Right lobe of liver (tissue), 4 donors: Measurements from ENCODE around the gene MYNN.

Source experiments
- CTCF ChIP-seq, 4 donors: fragments of 200-600 bp in 3 of 4; fragments of 450-650 bp in 1 of 4; IDR thresholded peaks; one replicate each; pipeline versions ENCODE4 v1.5.1 to v1.8.0; 2016 to 2022; ENCODE audit warnings: antibody characterized with exemption in 4 of 4, mild to moderate bottlenecking in 2 of 4
- POLR2A ChIP-seq: fragments of 450-650 bp; IDR thresholded peaks from one replicate; pipeline ENCODE4 v1.6.1; 2017; ENCODE audit warnings: antibody characterized with exemption, mild to moderate bottlenecking
- donor health status: DM: no; HTN: no; CAD: no.
- donor health status: DM: no; HTN: no; CAD: no.
- donor health status: DM: no; HTN: yes; CAD: no.

GRCh38 chr3:169777822-169778221 is 4.6 kb downstream of the MYNN start:
- TF ChIP-seq POLR2A (no peak), CTCF (IDR thresholded peaks at IDR 0.05) (no peak)
